Activated gamma-delta T cell treated with anti-CD3 and anti-CD28 coated beads, Interleukin-2, amount 50 U/mL, for 16 hours (primary cell): ENCODE results near the gene ACTC1.

Source experiments
- DNase-seq: peaks from one replicate; pipeline ENCODE4 v3.0.0-alpha.2; 2020; ENCODE audit warnings: low read depth

Gene ACTC1

GRCh38 chr15:34799149-34800101 is 4.1 kb upstream of the ACTC1 start:
- no peak for DNase-seq

GRCh38 chr15:34796847-34797435 is 1.6 kb upstream of the ACTC1 start:
- DNase-seq: no peak

- DNase-seq: no peak
Observed at GRCh38 chr15:34794590-34795206, 651 bp downstream of the ACTC1 start.

- no peak for DNase-seq
Observed at GRCh38 chr15:34793901-34794300, 1.4 kb downstream of the ACTC1 start.

GRCh38 chr15:34793071-34793470 is 2.3 kb downstream of the ACTC1 start:
- no peak for DNase-seq

- no peak for DNase-seq
Observed at GRCh38 chr15:34791701-34792100, 3.6 kb downstream of the ACTC1 start.

- no peak for DNase-seq
Observed at GRCh38 chr15:34790121-34790520, 5.2 kb downstream of the ACTC1 start.

GRCh38 chr15:34789326-34789725 is 6.0 kb downstream of the ACTC1 start:
- no peak for DNase-seq

GRCh38 chr15:34786206-34786605 is 9.1 kb downstream of the ACTC1 start:
- no peak for DNase-seq

GRCh38 chr15:34783991-34784390 is 11.4 kb downstream of the ACTC1 start:
- no peak for DNase-seq

- no peak for DNase-seq
Observed at GRCh38 chr15:34783431-34783830, 11.9 kb downstream of the ACTC1 start.

- no peak for DNase-seq
Observed at GRCh38 chr15:34782901-34783300, 12.4 kb downstream of the ACTC1 start.

- DNase-seq: no peak
Observed at GRCh38 chr15:34780725-34781124, 14.6 kb downstream of the ACTC1 start.

GRCh38 chr15:34776606-34777105 is 18.7 kb downstream of the ACTC1 start:
- DNase-seq: no peak

- DNase-seq: no peak
Observed at GRCh38 chr15:34773917-34774316, 21.4 kb downstream of the ACTC1 start.

GRCh38 chr15:34773013-34773412 is 22.3 kb downstream of the ACTC1 start:
- DNase-seq: no peak

GRCh38 chr15:34772312-34772711 is 23.0 kb downstream of the ACTC1 start:
- no peak for DNase-seq

- no peak for DNase-seq
Observed at GRCh38 chr15:34769711-34770110, 25.6 kb downstream of the ACTC1 start.

GRCh38 chr15:34768530-34768929 is 26.8 kb downstream of the ACTC1 start:
- DNase-seq: no peak

GRCh38 chr15:34765741-34766140 is 29.6 kb downstream of the ACTC1 start:
- no peak for DNase-seq

- DNase-seq: no peak
Observed at GRCh38 chr15:34760909-34761308, 34.4 kb downstream of the ACTC1 start.

- DNase-seq: no peak
Observed at GRCh38 chr15:34759992-34760391, 35.4 kb downstream of the ACTC1 start.

- no peak for DNase-seq
Observed at GRCh38 chr15:34759347-34759746, 36.0 kb downstream of the ACTC1 start.
